Thyroid gland (tissue), 4 donors: ENCODE results near the gene STARD3NL. TPM values are rescaled to one million over a fixed set of nuclear protein-coding genes. Genes with fewer than 3 reads are reported as not detected.
"Not testable (repeated sequence)": the region's sequence is repeated elsewhere in the genome, so short reads cannot be mapped to it uniquely, and the experiment has no call there.

Experiments used
- DNase-seq, 2 donors: peaks; one replicate each; pipeline ENCODE4 v3.0.0-alpha.2; 2019
- H3K27ac ChIP-seq, 3 donors: fragments of 200-600 bp; sonication (generic); 1 replicate in 2 of 3; 2 replicates in 1 of 3; pipeline ENCODE4 v1.5.1; 2016 to 2019; ENCODE audit warnings: mild to moderate bottlenecking in 1 of 3, moderate library complexity in 1 of 3
- H3K27me3 ChIP-seq: fragments of 200-600 bp; sonication (generic); one replicate; pipeline ENCODE4 v1.5.1; 2019
- H3K36me3 ChIP-seq, 2 donors: fragments of 200-600 bp; sonication (generic); one replicate each; pipeline ENCODE4 v1.5.1; 2016 to 2019
- H3K4me1 ChIP-seq, 2 donors: fragments of 200-600 bp; sonication (generic); one replicate each; pipeline ENCODE4 v1.5.1; 2017 to 2019
- H3K4me3 ChIP-seq, 3 donors: fragments of 200-600 bp; sonication (generic); replicated peaks in 1 of 3; 1 replicate in 2 of 3; 2 replicates in 1 of 3; pipeline ENCODE4 v1.5.1; 2016; ENCODE audit warnings: mild to moderate bottlenecking in 1 of 3
- H3K9me3 ChIP-seq: fragments of 200-600 bp; sonication (generic); one replicate; pipeline ENCODE4 v1.5.1; 2017
- POLR2A ChIP-seq, 2 donors: fragments of 450-650 bp; IDR thresholded peaks; one replicate each; pipeline ENCODE4 v1.6.1; 2017; ENCODE audit warnings: antibody characterized with exemption in 2 of 2, mild to moderate bottlenecking in 2 of 2, moderate library complexity in 1 of 2
- WGBS, 2 donors: methylation state at CpG; one replicate each; pipeline ENCODE4 v1.1.5; 2017; 5-methylcytosine and 5-hydroxymethylcytosine counted together
- intact Hi-C: fragments of 100-400 bp; cut with DNase I; formaldehyde crosslinking; loops from one replicate; pipeline ENCODE4 v1.15.1; 2023
- total RNA-seq, 4 donors: library from RNA; depleted of rRNA; stranded (reverse); fragments of >200 nt; gene quantifications; one replicate each; pipeline ENCODE4 v1.2.3, GENCODE V29; 2016
- TF ChIP-seq, protein P1 (sequence below), 6 experiments: fragments of 200-600 bp in 3 of 6; fragments of 450-650 bp in 3 of 6; sonication (generic) in 3 of 6; IDR thresholded peaks; one replicate each; pipeline ENCODE4 v1.5.1; 2016 to 2019; ENCODE audit warnings: antibody characterized with exemption in 6 of 6, mild to moderate bottlenecking in 2 of 6, inconsistent platforms in 1 of 6, moderate library complexity in 1 of 6

STARD3NL gene
- total RNA-seq, 4 donors from 2014 or later, result 53.1 to 77.4 (median 62.0) TPM

DNA sequence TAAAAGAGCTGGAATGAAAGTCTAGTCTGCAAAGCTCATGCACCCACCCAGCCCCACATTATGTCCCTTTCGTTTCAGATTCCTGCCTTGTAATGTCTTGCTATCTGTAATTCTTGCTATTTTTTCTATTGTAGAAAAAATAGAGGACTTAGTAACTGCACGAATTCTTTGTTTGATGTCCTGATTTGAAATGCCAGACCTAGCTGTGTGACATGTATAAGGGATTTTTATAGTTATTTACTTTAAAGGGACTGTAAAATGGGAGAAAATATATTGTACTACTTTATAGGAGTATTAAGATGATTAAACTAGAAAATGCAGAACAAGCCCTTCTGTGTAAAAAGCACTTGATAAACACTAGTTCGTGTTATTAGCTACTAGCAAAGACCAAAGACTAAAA lies 63.0 kb downstream of the STARD3NL start:
- Histone ChIP-seq H3K27ac (no peak overlapping the region), H3K36me3 (no peaks in the 10 kb centered on the region), H3K4me1 (no peaks in the 10 kb centered on the region), H3K9me3 (no peaks in the 10 kb centered on the region), H3K27me3 (no peaks in the 10 kb centered on the region), H3K4me3 (no peak overlapping the region)
- DNase-seq, result no peak
- no peak for TF ChIP-seq POLR2A (IDR thresholded peaks at IDR 0.05)
- TF ChIP-seq, protein P1, sequence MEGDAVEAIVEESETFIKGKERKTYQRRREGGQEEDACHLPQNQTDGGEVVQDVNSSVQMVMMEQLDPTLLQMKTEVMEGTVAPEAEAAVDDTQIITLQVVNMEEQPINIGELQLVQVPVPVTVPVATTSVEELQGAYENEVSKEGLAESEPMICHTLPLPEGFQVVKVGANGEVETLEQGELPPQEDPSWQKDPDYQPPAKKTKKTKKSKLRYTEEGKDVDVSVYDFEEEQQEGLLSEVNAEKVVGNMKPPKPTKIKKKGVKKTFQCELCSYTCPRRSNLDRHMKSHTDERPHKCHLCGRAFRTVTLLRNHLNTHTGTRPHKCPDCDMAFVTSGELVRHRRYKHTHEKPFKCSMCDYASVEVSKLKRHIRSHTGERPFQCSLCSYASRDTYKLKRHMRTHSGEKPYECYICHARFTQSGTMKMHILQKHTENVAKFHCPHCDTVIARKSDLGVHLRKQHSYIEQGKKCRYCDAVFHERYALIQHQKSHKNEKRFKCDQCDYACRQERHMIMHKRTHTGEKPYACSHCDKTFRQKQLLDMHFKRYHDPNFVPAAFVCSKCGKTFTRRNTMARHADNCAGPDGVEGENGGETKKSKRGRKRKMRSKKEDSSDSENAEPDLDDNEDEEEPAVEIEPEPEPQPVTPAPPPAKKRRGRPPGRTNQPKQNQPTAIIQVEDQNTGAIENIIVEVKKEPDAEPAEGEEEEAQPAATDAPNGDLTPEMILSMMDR (IDR thresholded peaks at IDR 0.05), result no peak
- intact Hi-C loops, result no loop called here
- 80 to 87% methylated on average over 3 of the region's 3 CpGs for WGBS, 2 donors

DNA sequence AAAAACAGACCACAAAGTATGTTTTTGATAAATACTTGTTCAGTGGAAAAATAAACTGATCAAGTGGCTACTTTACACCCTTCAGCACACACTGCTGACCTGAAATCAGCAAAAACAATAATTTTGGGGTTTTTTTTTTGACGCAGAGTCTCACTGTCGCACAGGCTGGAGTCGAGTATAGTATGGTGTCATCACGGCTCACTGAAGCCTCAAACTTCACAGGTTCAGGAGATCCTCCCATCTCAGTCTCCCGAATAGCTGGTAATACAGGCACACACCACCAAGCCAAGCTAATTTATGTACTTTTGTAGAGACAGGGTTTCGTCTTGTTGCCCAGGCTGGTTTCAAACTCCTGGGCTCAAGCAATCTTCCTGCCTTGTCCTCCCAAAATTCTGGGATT lies 64.8 kb downstream of the STARD3NL start:
- Histone ChIP-seq H3K4me3 (no peak overlapping the region), H3K4me1 (no peaks in the 10 kb centered on the region), H3K9me3 (no peaks in the 10 kb centered on the region), H3K27ac (no peak overlapping the region), H3K27me3 (no peaks in the 10 kb centered on the region), H3K36me3 (no peaks in the 10 kb centered on the region)
- no peak for TF ChIP-seq POLR2A (IDR thresholded peaks at IDR 0.05)
- TF ChIP-seq, protein P1 (IDR thresholded peaks at IDR 0.05), result no peak
- 92 to 97% methylated on average over 6 of the region's 6 CpGs for whole genome bisulfite sequencing, 2 donors
- no peak for DNase-seq
- intact Hi-C loops, result no loop called here

DNA sequence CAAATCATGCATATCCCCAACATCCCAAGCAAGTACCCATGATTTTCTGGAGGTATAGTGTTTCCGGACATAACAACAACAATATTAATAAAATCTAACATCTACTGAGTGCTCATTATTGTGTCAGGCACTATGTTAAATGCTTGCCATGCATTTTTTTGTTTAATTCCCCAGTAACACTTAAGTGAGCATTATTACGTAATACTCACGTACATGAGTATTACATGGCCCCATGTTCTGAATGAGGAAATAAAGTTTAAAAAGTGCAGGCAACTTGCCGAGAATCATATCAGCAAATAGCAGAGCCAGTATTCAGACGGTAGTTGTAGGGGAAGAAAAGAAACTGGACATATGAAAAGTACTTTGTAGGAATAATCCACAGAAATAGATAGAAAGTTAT lies 65.3 kb downstream of the STARD3NL start:
- H3K4me1 ChIP-seq, intact Hi-C loops, H3K4me3 ChIP-seq, H3K36me3 ChIP-seq, H3K27ac ChIP-seq, DNase-seq, H3K9me3 ChIP-seq, H3K27me3 ChIP-seq: not testable (repeated sequence)
- WGBS, 2 donors, result 65 to 70% methylated on average over 5 of the region's 5 CpGs

DNA sequence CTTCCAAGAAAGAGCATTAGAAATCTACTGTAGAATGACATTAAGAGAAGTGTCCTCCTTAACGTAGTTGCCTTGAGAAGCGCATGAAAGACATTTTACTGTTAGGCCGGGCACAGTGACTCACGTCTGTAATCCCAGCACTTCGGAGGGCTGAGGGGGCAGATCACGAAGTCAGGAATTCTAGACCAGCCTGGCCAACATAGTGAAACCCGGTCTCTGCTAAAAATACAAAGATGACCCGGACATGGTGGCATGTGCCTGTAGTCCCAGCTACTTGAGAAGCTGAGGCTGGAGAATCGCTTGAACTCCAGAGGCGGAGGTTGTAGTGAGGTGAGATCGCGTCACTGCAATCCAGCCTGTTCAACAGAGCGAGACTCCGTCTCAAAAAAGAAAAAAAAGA lies 66.5 kb downstream of the STARD3NL start:
- DNase-seq, result no peak
- Histone ChIP-seq H3K36me3 (no peaks in the 10 kb centered on the region), H3K9me3 (no peaks in the 10 kb centered on the region), H3K4me3 (no peak overlapping the region), H3K27me3 (no peaks in the 10 kb centered on the region), H3K4me1 (no peaks in the 10 kb centered on the region), H3K27ac (no peak overlapping the region)
- 88 to 89% methylated on average over 14 of the region's 14 CpGs for WGBS, 2 donors
- intact Hi-C loops, result no loop called here
- no peak for TF ChIP-seq POLR2A (IDR thresholded peaks at IDR 0.05)
- TF ChIP-seq, protein P1 (IDR thresholded peaks at IDR 0.05), result no peak

DNA sequence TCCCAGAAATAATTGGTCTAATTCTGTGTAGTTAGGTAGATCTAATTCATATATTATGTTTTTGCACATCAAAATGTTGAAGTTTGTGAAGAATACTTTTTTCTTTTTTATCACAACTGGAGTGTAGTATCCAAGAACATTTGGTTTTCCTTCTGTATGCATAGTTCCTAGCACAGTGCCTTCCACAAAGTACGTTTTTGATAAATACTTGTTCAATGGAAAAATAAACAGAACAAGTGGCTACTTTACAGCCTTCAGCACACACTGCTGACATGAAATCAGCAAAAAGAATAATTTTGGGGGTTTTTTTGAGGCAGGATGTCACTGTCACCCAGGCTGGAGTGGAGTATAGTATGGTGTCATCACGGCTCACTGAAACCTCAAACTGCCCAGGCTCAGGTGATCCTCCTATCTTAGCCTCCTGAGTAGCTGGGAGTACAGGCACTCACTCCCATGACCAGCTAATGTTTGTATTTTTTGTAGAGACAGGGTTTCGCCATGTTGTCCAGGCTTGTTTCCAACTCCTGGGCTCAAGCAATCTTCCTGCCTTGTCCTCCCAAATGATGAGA lies 67.4 kb downstream of the STARD3NL start:
- intact Hi-C loops, result no loop called here
- no peak for TF ChIP-seq POLR2A (IDR thresholded peaks at IDR 0.05)
- TF ChIP-seq, protein P1 (IDR thresholded peaks at IDR 0.05), result no peak
- Histone ChIP-seq H3K9me3 (no peaks in the 10 kb centered on the region), H3K27me3 (no peaks in the 10 kb centered on the region), H3K4me3 (no peak overlapping the region), H3K27ac (no peak overlapping the region), H3K4me1 (no peaks in the 10 kb centered on the region), H3K36me3 (no peaks in the 10 kb centered on the region)
- DNase-seq, result no peak
- WGBS, 2 donors, result 64 to 75% methylated on average over 3 of the region's 3 CpGs
